Activated CD4-positive, alpha-beta T cell treated with anti-CD3 and anti-CD28 coated beads, Interleukin-10, Interleukin-2, amounts not matched to agents 100 ng/mL and 50 ng/mL, durations not matched to agents 16 hours and 8 hours (primary cell): Measurements from ENCODE around the gene ASIC5.
A peak's percentile ranks its signal among the peaks of the same experiment; 100 is the strongest.

Experiments used
- DNase-seq: peaks from one replicate; pipeline ENCODE4 v3.0.0-alpha.2; 2020

Gene ASIC5

DNA sequence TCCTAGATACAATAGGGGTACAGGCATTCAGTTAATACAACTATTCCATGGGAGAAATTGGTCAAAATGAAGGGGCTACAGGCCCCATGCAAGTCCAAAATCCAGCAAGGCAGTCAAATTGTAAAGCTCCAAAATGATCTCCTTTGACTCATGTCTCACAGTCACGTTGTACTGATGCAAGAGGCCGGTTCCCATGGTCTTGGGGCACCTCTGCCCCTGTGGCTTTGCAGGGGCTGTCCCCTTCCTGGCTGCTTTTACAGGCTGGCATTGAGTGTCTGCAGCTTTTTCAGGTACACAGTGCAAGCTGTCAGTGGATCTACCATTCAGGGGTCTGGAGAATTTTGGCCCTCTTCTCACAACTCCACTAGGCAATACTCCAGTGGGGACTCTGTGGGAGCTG lies 12.5 kb upstream of the ASIC5 start:
- no peak for DNase-seq

DNA sequence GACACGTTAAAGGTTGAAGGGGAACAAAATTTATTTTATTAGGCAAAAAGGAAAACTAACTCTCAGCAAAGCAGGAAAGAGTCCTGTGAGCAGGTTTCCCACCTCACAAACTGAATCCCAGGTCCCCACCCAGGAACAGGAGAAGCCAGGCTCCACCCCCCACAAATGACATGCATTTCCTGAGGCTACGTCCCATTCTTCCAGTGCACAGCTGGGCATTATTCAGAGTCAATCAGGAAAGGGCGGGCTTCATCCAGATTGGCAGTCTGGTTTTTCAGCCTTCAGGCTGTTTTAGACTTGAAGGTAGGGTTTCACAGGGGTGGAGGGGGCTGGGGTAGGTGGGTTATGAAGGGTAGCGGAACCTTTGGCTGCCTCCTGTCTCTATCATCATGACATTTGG lies 11.9 kb upstream of the ASIC5 start:
- DNase-seq, result no peak

DNA sequence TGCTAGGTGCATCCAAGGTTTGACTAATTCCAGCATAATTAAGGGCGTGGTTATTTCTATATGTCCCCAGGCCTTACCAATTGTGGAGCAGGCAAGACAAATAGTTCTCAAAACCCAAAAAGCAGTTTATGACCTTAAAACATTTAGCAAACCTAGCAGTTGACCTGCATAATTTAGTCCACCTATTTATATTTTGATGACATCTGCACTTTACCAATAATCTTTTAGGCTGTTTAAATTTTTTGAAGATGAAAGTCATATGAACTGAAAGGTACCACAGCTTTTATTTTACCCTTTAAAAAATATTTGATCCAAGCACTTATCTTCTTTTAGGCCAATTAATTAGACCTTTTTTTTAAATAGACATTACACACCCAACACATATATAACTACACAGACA lies 9.8 kb upstream of the ASIC5 start:
- no peak for DNase-seq

DNA sequence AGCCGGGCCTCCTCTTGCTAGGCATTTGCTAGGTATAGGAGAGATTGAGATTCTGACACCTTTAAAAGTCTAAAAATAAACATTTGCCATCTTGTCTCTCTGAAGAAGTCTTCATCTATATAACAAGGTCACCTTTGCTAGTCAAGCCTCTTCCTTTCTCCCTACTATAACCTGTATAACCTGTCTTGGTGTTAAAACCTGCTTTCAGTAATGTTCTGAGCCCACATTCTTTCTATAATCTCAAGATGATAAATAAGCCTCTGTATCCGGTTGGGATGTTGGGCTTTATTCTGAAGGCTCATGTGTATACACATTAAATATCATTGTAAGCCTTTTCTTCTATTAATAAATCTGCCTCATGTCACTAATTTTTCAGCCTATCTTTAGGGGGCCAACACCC lies 10.2 kb downstream of the ASIC5 start:
- no peak for DNase-seq

DNA sequence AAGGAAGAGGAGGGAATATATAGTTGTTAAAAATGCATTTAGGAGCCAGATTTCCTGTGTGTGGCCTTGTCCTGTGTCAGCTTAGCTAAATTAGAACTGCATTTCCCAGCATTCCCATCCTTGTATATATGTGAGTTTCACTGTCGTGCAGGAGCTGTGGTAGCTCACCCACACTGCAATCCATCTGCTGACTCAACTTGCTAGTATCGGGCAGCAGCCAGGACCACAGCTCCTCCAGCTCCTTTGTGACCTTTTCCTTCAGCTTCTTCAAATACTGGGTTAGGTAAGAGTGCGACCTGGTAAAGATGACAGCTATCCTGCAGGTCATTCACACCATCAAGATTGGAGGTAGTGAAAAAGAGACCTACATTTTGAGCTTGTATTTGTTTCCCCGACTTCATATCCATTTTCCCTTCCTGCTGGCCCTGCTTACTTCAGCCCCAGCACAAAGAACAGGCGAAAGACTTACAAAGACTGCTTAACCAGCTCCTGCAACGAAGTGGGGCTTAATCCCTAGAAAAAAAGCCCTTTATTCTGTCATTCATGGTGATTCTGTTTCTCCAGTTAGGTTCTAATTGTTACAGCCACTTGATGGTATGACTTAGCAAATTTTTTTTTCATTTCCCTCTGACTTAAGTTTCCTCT lies 11.4 kb downstream of the ASIC5 start:
- no peak for DNase-seq

DNA sequence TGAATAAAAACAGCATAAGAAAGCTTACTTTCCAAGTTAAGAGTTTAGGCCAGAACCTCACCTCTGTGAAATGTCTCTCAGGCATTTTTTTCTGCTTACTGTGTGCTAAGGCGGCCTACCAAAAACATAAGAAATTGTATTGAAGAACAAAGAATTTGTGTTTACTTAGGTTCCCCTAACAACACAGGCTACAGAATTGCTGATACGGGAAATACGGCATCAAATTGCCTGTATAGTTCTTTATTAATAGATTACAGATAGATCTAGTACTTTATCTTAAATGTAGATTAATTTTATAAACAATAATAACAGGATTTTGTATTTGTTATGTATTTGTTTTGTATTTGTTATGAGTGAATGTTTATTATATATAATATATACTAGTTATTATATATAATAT lies 12.9 kb downstream of the ASIC5 start:
- DNase-seq, result no peak

DNA sequence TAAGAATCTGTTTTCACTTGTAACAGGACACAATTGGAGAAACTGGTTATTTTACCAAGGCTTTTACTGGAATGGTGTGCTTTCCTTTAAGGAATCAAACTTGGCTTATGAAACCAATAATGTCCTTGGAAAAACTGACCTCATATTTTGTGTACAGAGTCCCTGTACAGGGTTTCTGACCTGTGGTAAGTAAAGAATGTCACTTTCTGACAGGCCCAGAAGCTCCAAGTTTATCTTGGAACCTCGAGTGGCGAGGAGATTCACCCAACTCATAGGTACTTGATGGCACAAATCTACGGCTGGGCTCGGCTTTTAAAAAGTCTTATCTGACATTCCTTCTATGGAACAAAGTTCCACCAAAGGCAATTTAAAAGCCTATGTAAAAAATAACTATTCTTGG lies 17.0 kb downstream of the ASIC5 start:
- no peak for DNase-seq

DNA sequence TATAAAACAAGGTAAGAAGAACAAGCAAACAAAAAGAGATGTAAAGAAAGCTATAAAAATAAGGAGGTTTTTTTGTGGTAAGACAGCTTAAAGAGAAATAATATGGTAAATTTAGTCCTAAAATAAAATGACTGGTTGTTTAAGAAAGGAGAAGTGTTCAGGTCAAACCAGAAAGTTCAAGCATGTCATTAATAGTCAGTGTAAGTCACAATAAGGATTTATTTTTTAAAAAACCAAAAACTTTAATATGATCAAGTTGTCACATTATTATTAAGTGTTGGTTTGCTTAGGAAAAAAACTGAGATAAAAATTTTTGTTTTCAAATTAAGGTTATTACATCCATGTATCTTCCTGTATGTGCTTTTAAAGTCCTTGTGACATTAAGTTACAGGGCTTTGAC lies 19.1 kb downstream of the ASIC5 start:
- no peak for DNase-seq

DNA sequence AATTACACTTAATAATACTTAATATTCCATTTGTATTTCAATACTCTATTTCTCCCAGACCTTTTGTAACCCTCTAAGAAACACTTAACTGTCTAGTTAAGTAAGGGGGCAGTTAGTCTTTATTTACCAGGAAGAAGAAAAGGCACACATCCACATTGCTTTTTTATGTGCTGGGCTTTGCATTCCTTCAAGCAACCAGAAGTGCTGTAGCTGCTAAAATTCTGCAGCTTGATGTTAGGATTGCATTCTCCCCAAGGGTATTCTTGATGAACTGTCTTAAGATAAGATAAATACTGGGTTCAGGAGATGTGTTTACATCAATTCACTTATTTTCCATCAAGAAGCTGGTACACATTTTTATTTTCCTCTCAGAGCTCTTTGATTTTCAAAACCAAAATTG lies 24.0 kb downstream of the ASIC5 start:
- DNase-seq, result no peak

DNA sequence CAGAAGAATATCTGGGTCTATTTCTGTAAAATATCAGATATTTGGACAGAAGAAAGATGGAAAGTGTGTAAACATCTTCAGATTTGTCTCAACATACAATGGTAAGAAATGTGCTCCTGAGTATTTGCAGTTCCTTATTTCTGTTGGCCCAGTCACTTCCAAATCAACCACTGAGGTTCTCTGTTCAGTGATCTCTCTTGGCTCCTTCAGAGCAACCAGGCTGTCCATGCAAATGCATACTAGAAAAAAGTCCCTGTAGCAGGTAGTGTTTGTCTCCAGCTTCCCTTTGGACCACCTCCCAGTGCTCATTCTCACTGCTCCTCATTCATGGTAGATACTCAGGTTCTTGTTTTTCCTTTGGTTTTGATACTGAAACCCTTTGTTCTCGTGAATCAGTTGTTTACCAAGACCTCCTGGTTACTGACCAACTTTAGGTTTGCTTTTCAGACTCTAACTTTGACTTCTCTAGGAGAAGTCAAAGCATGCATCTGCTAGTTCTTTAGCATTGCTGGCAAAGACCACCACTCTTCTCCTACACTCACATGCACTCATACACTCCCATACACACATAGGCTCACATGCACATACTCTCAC lies 28.8 kb downstream of the ASIC5 start:
- DNase-seq, result no peak

DNA sequence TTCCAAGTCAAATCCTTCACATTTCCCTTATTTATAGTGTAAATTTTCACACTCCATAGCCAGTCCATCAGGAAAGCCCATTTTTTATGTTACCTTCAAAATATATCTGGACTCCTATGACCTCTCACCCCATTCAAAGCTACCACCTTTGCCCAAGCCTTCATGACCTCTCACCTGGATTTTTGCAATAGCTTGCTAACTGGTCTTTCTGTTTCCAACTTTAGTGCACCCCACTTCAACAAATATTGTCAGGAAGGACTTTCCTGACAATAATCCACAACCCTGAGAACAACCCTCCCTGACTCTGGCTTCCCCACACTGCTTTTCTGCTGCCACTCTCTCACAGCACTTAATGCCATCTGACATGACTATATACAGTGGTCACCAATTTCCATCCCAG lies 33.4 kb downstream of the ASIC5 start:
- DNase-seq, result no peak

DNA sequence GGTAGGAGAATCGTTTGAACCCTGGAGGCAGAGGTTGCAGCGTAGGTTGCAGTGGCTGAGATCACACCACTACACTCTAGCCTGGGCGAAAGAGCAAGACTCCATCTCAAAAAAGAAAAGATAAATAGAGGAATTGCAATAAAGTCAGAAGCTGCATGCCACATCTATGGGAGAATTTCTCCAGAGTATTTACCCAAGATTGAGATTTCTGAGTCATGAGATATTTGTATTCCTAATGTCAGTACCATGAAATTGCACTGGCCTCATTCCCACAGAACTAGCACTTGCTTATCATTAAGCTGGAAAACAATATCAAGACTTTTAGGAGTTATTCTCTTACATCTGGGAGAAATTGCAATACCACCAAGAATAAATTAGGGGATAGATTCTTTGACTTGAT lies 37.4 kb downstream of the ASIC5 start:
- no peak for DNase-seq

DNA sequence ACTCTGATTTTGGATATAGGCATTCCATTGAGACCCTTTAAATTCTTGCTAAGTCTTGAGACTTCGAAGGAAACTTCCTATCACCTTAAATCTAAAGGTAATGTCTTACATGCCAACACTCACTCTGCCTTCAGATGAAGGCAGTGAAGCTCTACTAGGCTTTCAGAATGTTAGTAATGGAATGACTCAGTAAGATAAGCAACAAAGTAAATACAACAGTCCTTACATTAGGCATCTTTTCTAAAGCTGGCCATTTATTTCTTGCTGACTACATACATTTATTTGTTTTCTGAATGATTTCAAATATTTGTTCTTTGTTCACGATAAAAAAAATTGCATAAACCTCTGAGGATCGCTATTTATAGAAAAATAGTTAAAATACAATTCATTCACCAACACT lies 43.5 kb downstream of the ASIC5 start:
- DNase-seq, result no peak

DNA sequence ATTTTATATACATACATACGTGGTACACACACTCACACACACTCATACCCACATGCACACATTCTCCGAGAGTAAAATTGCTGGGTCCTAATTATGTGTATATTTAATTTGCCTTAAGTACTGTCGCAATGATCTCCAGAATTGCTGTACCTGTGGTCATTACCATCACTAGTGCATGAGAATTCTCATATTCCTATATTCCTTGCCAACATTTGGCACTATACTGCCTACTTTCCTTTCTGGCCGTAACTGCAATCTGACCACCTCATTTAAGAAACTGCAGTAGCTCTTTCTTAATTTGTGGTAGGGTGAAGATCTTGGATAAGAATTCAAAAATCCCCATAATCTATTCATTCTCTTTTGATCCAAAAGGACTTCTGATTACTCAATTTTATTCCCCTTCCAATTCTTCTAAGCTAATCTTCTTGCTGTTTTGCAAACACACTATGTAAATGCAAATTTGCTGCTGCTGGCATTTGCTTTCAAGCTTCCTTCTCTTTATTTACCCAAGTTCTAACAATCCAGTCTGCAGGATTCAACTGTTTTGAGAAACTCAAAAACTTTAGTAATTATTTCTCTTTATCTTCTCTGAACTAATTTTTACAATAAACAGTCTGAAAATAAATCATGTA lies 45.1 kb downstream of the ASIC5 start:
- DNase-seq, result no peak

DNA sequence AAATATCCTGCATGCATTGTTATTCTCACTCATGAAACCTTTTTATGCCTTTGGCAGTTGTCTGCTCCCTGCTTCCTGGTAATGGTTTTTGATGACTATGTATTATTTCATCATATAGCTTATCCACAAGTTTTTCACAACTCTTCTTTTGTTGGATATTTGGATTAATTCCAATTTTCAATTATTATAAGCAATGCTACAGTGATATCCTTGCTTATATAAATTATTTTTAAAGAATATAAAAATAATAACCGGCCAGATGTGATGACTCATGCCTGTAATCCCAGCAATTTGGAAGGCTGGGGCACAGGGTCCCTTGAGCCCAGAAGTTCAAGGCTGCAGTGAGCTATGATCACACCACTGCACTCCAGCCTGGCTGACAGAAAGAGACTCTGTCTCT lies 47.0 kb downstream of the ASIC5 start:
- DNase-seq, result no peak

DNA sequence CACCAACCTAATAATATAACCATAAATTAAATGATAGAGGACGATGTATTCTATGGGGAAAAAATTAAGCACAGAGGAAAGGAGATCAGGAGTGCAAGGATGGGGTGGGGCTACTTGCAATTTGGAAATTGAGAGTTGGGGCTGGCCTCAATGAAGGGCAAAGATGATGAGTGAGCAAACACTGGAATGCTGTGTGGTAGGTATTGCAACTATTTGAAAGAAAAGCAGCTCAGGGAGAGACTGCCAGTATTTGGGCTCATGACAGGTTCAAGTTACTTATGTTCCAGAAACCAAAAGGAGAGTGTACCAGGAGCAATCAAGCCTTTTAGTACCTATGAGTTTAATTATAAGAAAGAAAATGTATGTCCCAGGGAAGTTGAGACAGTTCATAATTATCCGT lies 47.4 kb downstream of the ASIC5 start:
- DNase-seq, result no peak

DNA sequence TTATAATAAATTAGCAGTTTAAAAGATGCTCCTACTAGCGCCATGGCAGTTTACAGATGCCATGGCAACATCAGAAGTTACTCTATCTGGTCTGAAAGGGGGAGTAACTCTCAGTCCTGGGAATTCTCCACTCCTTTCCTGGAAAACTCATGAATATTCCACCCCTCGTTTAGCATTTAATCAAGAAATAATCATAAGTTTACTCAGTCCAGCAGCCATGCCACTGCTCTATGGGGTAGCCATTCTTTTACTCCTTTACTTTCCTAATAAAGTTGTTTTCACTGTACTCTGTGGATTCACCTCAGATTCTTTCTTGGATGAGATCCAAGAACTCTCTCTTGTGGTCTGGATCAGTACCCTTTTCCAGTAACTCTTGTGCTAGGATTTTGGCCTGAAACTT lies 55.0 kb downstream of the ASIC5 start:
- DNase-seq, result no peak

DNA sequence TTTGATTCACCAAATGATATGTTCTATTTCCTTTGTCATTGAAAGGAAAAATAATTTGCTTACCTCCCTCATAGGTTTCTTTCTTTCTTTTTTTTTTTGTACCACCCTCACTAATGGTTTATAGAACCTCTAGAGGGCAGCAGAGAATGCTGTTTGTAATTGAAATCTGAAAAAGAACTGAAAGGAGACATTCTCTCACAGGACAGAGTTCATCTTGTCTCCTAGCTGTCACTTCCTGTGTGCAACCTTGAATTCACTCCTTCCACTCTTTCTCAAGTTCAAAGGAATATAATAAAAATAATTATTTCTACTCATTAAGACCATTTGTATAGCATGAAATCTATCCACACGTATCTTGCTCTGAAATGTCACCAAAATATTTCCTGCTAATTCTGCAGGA lies 56.2 kb downstream of the ASIC5 start:
- peak; percentile 65 for DNase-seq

DNA sequence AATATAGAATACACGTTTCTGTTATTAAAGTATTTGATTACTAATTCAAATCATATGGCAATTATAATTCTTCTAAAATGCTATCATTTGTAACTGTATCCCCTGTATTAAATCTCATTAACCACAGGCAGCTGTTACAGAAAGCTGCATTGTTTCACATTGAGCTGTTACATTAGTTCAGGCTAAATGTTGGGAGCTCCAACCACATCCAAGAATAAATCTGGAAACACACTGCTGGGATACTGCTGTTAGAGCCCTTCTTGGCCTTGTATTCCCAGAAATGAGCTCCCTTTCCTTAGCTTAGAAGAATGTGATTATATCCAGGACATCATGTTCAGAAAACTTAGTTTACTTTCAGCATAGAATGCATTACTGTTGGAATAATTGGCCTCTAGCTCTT lies 59.1 kb downstream of the ASIC5 start:
- no peak for DNase-seq

DNA sequence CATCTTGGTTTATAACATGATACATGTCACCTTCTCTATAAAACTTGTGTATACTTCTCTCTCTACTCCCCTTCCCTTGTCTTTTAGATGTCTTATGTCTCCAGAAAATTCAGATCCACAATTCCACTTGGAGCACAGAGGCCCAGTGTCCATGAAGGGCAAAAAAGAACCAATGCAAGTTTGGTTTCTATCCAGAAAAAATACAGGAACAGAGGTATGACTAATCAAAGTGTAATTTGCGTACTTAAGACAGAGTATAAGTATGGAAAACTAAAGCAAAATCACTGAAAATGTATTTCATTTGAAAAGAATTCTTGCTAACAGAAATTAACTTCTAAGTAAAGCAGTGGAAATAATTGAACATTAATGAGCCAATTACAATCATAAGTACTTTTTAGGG lies 61.1 kb downstream of the ASIC5 start:
- DNase-seq, result no peak

DNA sequence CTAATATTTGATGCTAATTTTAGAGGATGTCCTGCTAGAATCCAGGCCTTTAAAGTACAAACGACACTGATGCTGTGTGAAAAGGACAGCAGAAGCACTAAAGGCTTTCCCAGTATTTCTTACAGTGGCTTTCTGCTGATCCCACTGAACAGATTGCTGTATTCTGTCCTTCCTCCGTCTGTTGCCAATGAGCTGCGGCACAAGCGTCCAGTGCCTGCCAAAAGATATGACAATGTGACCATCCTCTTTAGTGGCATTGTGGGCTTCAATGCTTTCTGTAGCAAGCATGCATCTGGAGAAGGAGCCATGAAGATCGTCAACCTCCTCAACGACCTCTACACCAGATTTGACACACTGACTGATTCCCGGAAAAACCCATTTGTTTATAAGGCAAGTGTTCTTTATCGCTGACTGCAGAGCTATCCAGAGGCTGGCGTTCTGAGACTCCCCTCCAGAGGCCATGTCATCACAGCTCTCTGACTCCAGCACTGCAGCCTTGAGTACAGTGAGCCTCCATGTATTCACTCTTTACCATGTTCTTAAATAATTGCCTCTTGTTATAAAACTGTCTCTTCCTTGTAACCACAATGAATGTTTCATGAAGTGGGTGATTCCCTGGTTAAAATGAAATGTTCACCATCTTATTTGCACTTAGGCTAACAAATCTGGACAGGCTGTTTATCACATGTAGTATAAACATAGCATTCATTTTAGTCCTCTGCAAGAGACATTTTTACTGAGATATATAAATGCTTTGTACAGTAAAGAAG lies 63.7 kb downstream of the ASIC5 start:
- DNase-seq, result no peak

DNA sequence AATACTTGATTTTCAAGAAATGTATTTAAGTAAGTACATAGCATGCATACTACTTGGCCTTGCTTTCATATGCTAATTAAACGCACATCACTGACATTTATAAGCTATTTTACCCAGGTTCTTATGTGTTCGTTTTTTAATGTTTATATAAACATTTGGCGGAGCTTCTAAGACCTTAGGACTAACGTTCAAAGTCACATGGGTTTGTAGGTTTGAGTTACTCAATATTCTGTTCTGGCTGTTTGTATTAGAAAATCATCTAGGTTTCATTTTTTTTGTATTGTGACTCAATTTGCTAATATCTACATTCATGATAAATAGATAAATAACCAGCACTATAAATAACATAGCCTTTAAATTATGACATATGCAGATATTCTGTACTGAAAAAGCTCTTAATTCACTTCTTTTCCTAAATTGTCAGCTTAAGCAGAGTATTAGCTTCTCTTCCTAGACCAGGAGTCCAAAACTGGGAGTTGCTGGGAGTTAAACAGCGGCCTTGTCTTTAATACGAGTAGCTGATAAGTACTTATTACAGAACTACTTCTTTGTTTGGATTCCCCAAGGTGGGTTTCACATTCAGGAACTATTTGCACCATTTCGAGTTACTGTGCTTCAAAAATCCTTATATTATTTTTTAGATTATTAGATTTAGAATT lies 65.3 kb downstream of the ASIC5 start:
- DNase-seq, result no peak

DNA sequence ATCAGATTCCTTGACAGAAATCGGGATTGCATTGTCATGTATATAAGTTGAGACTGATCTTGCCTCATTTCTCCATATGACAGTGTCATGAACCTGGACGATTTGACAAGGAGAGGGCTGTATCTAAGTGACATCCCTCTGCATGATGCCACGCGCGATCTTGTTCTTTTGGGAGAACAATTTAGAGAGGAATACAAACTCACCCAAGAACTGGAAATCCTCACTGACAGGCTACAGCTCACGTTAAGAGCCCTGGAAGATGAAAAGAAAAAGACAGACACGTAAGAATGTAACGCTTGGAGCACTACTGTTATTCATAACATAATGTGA lies 66.3 kb downstream of the ASIC5 start:
- no peak for DNase-seq
